ENCODE results near the gene SOX1. TPM values are rescaled to one million over a fixed set of nuclear protein-coding genes. Genes with fewer than 3 reads are reported as not detected.

Gene SOX1
- not detected for polyA plus RNA-seq

GRCh38 chr13:112067116-112067741, at the start of gene SOX1:
SOX1 (plus strand) TSS chr13:112067149; CDS start chr13:112067659, 510 bp downstream.
- WGBS, 3 donors: 1 to 4% (median 4%) methylated on average over 56 to 66 of the region's 66 CpGs
- no peak within 1 kb of the TSS for H3K27ac ChIP-seq (ENCODE audit: low read depth, low read length)

DNA sequence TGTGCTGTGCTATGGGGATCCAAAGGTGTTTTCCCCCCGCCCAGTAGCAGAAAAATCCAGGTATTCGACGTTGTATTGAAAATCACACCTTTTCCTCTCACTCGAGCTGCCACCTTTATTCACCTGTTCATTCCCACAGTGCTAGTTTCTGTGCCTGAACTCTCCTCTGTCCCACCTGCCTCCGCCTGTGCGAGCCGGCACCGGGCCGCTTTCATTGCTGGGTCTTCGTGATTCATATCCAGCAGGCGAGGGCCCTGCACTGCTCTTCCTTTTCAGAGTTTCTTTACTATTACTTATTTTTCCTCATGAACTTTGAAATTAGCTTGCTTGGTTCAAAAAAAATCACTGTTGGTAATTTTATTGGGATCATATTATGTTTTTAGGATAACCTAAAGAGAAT, 42.4 kb upstream of the SOX1 start:
- 78 to 91% (median 91%) methylated on average over 11 of the region's 11 CpGs for WGBS, 3 donors
- H3K27ac ChIP-seq (ENCODE audit: low read depth, low read length): no peak overlapping the region

GRCh38 chr13:112027250-112027649, 39.7 kb upstream of the SOX1 start:
- H3K27ac ChIP-seq (ENCODE audit: low read depth, low read length): no peak overlapping the region
- WGBS, 3 donors: 77 to 92% (median 83%) methylated on average over 11 of the region's 11 CpGs

- no peak overlapping the region for H3K27ac ChIP-seq (ENCODE audit: low read depth, low read length)
- 76 to 88% (median 81%) methylated on average over 10 to 14 of the region's 14 CpGs for WGBS, 3 donors
Observed at GRCh38 chr13:112028481-112028880, 38.5 kb upstream of the SOX1 start.

DNA sequence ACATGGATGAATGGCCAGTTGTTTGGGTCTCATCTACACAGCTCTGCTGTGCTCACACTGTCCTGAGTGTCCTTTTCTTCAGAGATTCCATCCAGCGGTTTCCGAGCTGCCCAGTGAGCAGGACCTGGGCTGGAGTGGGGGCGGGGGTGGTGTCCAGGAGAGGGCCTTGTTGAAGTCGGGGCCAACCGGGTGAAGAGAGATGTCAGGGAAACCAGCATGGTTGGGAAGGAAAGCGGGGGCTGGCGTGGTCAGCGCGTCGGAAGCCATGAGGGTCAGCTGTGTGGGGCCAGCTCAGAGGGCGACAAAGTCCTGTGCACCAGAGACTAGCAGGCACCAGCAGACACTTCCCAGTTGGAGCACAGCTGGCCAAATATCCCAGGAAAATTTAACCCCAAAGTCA, 37.8 kb upstream of the SOX1 start:
- H3K27ac ChIP-seq (ENCODE audit: low read depth, low read length): no peak overlapping the region
- WGBS, 3 donors: 86 to 93% (median 87%) methylated on average over 11 of the region's 11 CpGs

DNA sequence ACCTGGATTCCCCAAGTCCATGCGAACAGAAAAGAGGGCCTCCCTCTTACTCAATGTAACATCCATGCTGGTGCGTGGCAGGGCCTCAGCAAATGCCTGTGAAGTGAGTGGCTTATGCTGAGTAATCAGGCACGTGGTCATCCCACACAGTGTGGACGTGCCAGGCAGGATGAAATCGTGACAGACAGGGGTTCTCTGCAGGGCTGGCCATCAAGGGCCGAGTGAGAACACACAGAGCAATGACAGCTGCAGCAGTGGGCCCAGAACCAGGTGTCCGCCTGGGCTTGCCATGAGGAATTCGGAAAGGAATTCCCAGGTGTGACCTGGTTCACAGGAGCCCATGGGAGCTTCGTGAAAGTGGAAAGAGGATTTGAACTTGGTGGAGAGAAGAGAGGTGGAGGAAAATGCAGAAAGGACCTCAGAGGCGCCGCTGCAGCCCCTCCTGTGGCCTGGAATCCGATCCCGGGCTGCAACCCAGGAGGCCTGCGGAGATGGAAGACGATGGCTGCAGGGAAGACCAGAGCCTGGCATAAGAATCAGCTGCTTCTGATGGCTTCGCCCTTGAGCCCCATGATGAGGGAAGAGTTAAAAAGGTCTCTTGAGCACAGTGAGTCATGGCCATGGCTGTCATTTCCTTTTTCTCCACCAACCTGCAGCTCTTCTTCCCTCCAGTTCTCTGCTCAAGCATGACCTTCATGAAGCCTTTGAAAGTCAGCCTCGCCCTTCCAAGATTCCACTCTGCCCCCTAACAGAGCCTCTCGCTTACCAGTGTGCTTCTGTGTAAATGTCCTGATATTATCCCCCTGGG, 34.6 kb upstream of the SOX1 start:
- WGBS, 3 donors: 54 to 73% (median 67%) methylated on average over 18 of the region's 18 CpGs
- no peak overlapping the region for H3K27ac ChIP-seq (ENCODE audit: low read depth, low read length)

GRCh38 chr13:112034231-112034630, 32.7 kb upstream of the SOX1 start:
- 51 to 77% (median 61%) methylated on average over 12 of the region's 12 CpGs for WGBS, 3 donors
- no peak overlapping the region for H3K27ac ChIP-seq (ENCODE audit: low read depth, low read length)

DNA sequence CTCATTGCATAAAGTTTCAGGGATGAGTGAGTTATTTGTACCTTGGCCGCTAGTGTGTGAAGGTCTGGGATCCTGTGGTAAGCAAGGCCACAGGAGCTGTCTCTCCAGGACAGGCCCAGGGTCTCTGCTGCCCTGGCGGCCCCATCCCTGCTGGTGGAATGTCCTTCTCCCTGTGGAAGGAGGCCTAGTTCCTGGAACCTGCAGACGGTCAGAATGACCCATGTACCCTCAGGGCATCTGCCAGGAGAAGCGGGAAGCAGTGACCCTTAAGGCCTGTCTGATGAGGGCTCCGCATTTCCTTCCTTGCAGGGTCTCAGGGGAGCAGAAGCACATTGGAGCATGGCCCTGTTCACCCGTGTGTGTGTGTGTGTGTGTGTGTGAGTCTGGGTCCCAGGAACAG, 32.1 kb upstream of the SOX1 start:
- 69 to 77% (median 69%) methylated on average over 6 of the region's 6 CpGs for WGBS, 3 donors

DNA sequence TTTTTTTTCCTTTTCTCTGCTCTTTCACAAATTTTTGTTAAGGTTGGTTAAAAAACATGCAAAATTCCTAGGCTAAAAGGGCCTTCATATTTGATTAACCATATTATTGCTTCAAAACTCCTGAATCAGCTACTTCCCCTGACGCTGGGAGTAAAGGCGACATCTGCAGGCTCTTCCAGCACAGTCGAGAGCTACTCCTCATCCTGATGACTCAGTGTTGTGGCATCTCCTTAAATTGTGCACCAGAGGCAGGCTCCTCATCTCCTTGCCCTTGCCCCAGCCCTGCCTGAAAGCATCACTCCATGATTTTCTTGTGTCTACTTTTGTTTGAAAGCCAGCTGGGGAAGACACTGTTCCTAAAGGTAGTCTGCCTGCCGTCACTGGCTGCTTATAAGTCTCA, 24.5 kb upstream of the SOX1 start:
- H3K27ac ChIP-seq (ENCODE audit: low read depth, low read length): no peak overlapping the region
- 76 to 82% (median 81%) methylated on average over 4 of the region's 4 CpGs for WGBS, 3 donors

More for the DNA sequence above, 32.1 kb upstream of the SOX1 start:
- no peak overlapping the region for H3K27ac ChIP-seq (ENCODE audit: low read depth, low read length)

GRCh38 chr13:112052213-112052612, 14.7 kb upstream of the SOX1 start:
- no peak overlapping the region for H3K27ac ChIP-seq (ENCODE audit: low read depth, low read length)
- 33 to 41% (median 38%) methylated on average over 13 of the region's 13 CpGs for WGBS, 3 donors

GRCh38 chr13:112053167-112053743, 13.7 kb upstream of the SOX1 start:
- 4 to 5% (median 4%) methylated on average over 31 of the region's 31 CpGs for WGBS, 3 donors
- no peak overlapping the region for H3K27ac ChIP-seq (ENCODE audit: low read depth, low read length)

GRCh38 chr13:112053744-112054615, 13.0 kb upstream of the SOX1 start:
- H3K27ac ChIP-seq (ENCODE audit: low read depth, low read length): no peak overlapping the region

DNA sequence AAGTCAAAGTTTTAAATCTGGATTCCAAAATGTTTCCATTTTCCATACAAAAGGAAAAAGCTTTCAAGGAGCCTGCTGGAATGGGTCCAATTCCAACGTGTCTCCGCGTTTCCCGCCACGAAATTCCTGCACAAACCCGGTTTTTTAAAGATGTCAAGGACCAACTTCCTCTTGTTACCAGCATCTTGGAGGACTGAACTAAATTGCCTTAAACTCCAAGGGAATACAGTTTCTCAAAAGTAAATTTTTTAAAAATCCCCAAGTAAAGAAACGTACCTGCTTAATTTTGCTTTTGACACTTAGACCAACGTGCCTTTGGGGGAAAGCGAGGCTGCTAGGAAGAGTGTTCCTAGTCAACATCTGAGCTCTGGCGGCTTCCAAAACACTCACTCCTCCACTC, 12.3 kb upstream of the SOX1 start:
- H3K27ac ChIP-seq (ENCODE audit: low read depth, low read length): no peak overlapping the region
- 2 to 5% (median 4%) methylated on average over 10 of the region's 10 CpGs for WGBS, 3 donors

More at GRCh38 chr13:112053744-112054615, 13.0 kb upstream of the SOX1 start:
- WGBS, 3 donors: 2 to 4% (median 3%) methylated on average over 62 to 63 of the region's 63 CpGs

DNA sequence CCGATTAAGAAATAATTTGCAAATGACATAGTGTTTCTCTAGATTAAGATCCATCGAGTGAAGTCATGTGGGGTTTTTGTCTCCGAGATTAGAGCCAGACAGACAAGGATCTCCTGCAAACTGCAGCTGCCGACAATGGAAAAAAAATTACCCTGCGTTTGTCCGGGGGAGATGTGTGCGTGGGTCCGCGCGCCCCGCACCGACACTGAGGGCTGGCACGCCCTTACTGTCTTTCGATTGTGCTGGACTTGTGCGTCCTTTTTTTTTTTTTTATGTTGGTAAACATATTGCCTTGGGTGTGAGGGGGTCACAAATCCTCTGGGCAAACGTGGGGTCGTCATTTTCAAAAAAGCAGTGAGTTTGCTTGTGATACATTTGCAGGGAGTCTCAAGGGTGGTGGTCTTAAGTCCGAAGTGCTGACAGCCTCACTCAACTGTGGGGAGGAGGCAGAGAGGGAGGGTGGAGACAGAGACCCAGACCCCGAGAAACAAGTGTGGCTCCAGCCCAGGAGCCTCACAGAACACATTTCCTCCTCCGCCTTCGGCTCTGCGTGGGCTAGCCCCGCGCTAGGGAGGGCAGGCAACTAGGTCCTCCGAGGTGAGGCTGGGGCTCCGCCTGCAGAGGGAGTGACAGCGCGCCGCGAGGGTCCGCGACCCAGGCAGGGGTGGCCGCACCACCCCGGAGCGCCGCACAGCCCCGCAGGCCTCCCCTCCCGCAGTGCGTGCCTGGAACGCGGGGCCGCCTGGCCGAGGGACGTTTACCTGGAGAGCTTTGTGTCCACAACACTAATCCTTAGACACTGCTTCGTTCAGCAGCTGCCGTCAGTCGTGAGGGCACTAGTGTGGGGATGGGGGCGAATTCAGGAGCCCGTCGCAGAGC, 11.7 kb upstream of the SOX1 start:
- 2 to 7% (median 5%) methylated on average over 43 to 50 of the region's 50 CpGs for WGBS, 3 donors
- H3K27ac ChIP-seq (ENCODE audit: low read depth, low read length): no peak overlapping the region

- H3K27ac ChIP-seq (ENCODE audit: low read depth, low read length): no peak overlapping the region
- WGBS, 3 donors: 2 to 7% (median 4%) methylated on average over 30 to 32 of the region's 32 CpGs
Observed at GRCh38 chr13:112055915-112056269, 11.1 kb upstream of the SOX1 start.

- WGBS, 3 donors: 1 to 6% (median 4%) methylated on average over 30 to 32 of the region's 32 CpGs
- no peak overlapping the region for H3K27ac ChIP-seq (ENCODE audit: low read depth, low read length)
Observed at GRCh38 chr13:112056284-112056727, 10.6 kb upstream of the SOX1 start.

- H3K27ac ChIP-seq (ENCODE audit: low read depth, low read length): no peak overlapping the region
- 1 to 3% (median 3%) methylated on average over 70 to 72 of the region's 72 CpGs for WGBS, 3 donors
Observed at GRCh38 chr13:112056739-112057438, 10.1 kb upstream of the SOX1 start.

Data from adipose tissue (tissue), 3 donors.